MCF 10A (cell line): ENCODE data around the gene PPY. TPM values are rescaled to one million over a fixed set of nuclear protein-coding genes. Genes with fewer than 3 reads are reported as not detected.

ENCODE experiments used
- Bru-seq: library from RNA; stranded (reverse); fragments of 400-500 nt; gene quantifications from one replicate; lab custom pipeline; 2021; lab: Mats Ljungman, UMichigan
- BruChase-seq, 2 experiments: library from RNA; stranded (reverse); fragments of 400-500 nt; gene quantifications; one replicate each; lab custom pipeline; 2021; lab: Mats Ljungman, UMichigan
- BruUV-seq: library from RNA; stranded (reverse); fragments of 400-500 nt; replicated peaks from 2 replicates; lab custom pipeline; 2021; lab: Mats Ljungman, UMichigan
- CTCF ChIA-PET: fragments of 300-600 bp; sonication (Branson Sonifier 250); formaldehyde crosslinking; extraction: SDS; loops from one replicate; lab custom pipeline; 2021; ENCODE audit warnings: antibody characterized with exemption, inconsistent platforms; lab: Yijun Ruan, JAX
- POLR2A ChIA-PET: fragments of 300-600, 350-650 bp; sonication (Branson Sonifier 250); formaldehyde crosslinking; extraction: SDS; loops from one replicate; lab custom pipeline; 2020; ENCODE audit warnings: antibody characterized with exemption, inconsistent platforms; lab: Yijun Ruan, JAX
- DNase-seq: peaks from one replicate; pipeline ENCODE4 v3.0.0-alpha.2; 2018; ENCODE audit not compliant: unreplicated experiment
- H3K27ac Mint-ChIP-seq: one replicate; pipeline ENCODE4 v1.8.0; 2022; ENCODE audit warnings: mild to moderate bottlenecking, low read depth, mixed read lengths; ENCODE audit not compliant: unreplicated experiment
- H3K27me3 Mint-ChIP-seq: one replicate; pipeline ENCODE4 v1.8.0; 2022; ENCODE audit warnings: mixed read lengths; ENCODE audit not compliant: insufficient read depth, unreplicated experiment
- H3K36me3 Mint-ChIP-seq: one replicate; pipeline ENCODE4 v1.8.0; 2022; ENCODE audit warnings: mild to moderate bottlenecking, moderate library complexity, mixed read lengths; ENCODE audit not compliant: insufficient read depth, unreplicated experiment
- H3K4me1 Mint-ChIP-seq: one replicate; pipeline ENCODE4 v1.8.0; 2022; ENCODE audit warnings: mixed read lengths; ENCODE audit not compliant: insufficient read depth, unreplicated experiment
- H3K4me3 Mint-ChIP-seq: one replicate; pipeline ENCODE4 v1.8.0; 2022; ENCODE audit warnings: mild to moderate bottlenecking, moderate library complexity, mixed read lengths; ENCODE audit not compliant: unreplicated experiment
- H3K9me3 Mint-ChIP-seq: one replicate; pipeline ENCODE4 v1.8.0; 2022; ENCODE audit warnings: mixed read lengths; ENCODE audit not compliant: unreplicated experiment
- intact Hi-C: fragments of 100-400 bp; cut with micrococcal nuclease; formaldehyde crosslinking; loops from 2 replicates; pipeline ENCODE4 v1.14.1; 2022
- long read RNA-seq: library from polyadenylated mRNA; stranded (forward); transcript quantifications from one replicate; pipeline ENCODE4 v2.0.0, GENCODE V29; 2022
- total RNA-seq: library from RNA; stranded (reverse); gene quantifications from 2 replicates; pipeline ENCODE4 v1.2.3, GENCODE V29; 2022
- TF ChIP-seq, protein P1 (sequence below): fragments of 200-600 bp; IDR thresholded peaks from one replicate; pipeline ENCODE4 v1.8.0; 2022; ENCODE audit warnings: antibody characterized with exemption, mild to moderate bottlenecking; ENCODE audit not compliant: unreplicated experiment

PPY gene, protein sequence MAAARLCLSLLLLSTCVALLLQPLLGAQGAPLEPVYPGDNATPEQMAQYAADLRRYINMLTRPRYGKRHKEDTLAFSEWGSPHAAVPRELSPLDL
- total RNA-seq (not detected in 2 replicates), Bru-seq, nascent RNA (not detected), BruChase-seq, experiment 1, labeled RNA remaining after a 6-hour chase (not detected), BruChase-seq, experiment 2, labeled RNA remaining after a 2-hour chase (not detected)
- long read RNA-seq, result 0 reads

DNA sequence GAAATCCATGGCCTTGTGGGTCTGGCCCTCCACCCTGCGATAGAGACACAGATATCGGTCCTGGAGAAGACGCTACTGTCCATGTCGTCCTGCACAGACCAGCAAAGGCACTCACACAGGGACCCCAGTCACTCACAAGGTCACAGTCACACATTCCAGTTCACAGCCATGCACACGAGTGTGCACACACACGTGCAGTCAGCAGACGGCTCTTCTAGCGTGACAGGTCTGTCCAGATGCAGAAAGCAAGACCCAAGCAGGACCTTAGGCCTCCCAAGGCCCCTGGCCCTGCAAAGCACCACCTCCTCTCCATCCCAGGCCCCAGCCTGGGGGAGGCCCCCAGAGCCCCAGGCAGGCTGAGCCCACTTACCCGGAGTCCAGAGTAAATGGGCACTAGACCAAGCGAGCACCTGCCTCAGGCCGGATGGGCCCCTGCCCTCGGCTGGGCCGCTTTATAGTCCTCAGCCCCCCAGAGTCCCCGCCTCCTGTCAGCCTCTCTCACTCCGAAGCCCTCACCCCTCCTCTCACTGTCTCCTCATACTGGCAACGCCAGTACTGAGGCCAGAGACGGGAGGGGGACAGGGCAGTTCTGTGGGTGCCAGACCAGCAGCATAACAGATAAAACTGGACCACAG, at the start of gene PPY:
Gene PPY, minus strand, starts transcription at position 426 of the 635 bp plus-strand sequence. CDS start 822 bp downstream, outside the sequence.
- Mint-ChIP-seq H3K9me3 (no peaks in the 10 kb centered on the region), H3K27me3 (peaks cover 17% of the 10 kb centered on the region), H3K27ac (no peak within 1 kb of the TSS), H3K4me1 (peaks cover 4% of the 10 kb centered on the region), H3K36me3 (peaks cover 5% of the 10 kb centered on the region), H3K4me3 (no peak within 1 kb of the TSS)
- intact Hi-C loops, result loop anchor here (5.0 kb wide), 1 partner anchor 225 kb away; no protein-coding TSS in a partner anchor
- BruUV-seq, result no TSS peak
- ChIA-PET CTCF (interaction anchor here (0.6 to 4.9 kb wide), 5 partner anchors 14 to 63 kb away, joined by 4 to 82 read pairs (median 16); no protein-coding TSS in a partner anchor), POLR2A (interaction anchor here (0.6 kb wide), 1 partner anchor 67 kb away, joined by 3 read pairs; no protein-coding TSS in a partner anchor)
- DNase-seq, result no peak
- TF ChIP-seq, protein P1, sequence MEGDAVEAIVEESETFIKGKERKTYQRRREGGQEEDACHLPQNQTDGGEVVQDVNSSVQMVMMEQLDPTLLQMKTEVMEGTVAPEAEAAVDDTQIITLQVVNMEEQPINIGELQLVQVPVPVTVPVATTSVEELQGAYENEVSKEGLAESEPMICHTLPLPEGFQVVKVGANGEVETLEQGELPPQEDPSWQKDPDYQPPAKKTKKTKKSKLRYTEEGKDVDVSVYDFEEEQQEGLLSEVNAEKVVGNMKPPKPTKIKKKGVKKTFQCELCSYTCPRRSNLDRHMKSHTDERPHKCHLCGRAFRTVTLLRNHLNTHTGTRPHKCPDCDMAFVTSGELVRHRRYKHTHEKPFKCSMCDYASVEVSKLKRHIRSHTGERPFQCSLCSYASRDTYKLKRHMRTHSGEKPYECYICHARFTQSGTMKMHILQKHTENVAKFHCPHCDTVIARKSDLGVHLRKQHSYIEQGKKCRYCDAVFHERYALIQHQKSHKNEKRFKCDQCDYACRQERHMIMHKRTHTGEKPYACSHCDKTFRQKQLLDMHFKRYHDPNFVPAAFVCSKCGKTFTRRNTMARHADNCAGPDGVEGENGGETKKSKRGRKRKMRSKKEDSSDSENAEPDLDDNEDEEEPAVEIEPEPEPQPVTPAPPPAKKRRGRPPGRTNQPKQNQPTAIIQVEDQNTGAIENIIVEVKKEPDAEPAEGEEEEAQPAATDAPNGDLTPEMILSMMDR, result no peak

DNA sequence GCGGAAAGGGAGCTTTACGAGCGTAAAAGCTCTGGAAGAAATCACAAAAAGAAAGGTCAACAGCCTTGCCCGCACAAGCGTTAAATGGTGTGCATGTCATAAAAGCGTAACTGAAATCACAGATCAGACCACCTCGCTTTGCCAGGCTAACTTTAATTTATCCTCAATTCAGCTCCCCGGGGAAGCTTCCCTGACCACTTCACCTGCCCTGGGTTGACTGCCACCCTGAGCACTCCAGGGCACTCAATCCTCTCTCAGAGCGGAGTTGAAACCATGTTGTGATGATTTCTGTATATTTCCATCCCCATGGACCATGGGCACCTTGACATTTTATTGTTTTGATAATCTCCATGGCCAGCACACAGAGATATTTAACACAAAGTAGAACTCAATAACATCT, 46.0 kb upstream of the PPY start:
- Mint-ChIP-seq H3K27ac (no peak overlapping the region), H3K9me3 (no peaks in the 10 kb centered on the region), H3K4me1 (no peaks in the 10 kb centered on the region), H3K36me3 (no peaks in the 10 kb centered on the region), H3K27me3 (peaks cover 24% of the 10 kb centered on the region), H3K4me3 (no peak overlapping the region)
- BruUV-seq, result no TSS peak
- no peak for DNase-seq
- CTCF ChIA-PET, result interaction anchor here (0.5 to 1.1 kb wide), 3 partner anchors 9 to 319 kb away, joined by 3 read pairs; no protein-coding TSS in a partner anchor
- TF ChIP-seq, protein P1, result no peak
- intact Hi-C loops, result no loop called here
- POLR2A ChIA-PET, result interaction anchor here (0.6 to 0.7 kb wide), 2 partner anchors 10 to 149 kb away, joined by 3 read pairs; no protein-coding TSS in a partner anchor

DNA sequence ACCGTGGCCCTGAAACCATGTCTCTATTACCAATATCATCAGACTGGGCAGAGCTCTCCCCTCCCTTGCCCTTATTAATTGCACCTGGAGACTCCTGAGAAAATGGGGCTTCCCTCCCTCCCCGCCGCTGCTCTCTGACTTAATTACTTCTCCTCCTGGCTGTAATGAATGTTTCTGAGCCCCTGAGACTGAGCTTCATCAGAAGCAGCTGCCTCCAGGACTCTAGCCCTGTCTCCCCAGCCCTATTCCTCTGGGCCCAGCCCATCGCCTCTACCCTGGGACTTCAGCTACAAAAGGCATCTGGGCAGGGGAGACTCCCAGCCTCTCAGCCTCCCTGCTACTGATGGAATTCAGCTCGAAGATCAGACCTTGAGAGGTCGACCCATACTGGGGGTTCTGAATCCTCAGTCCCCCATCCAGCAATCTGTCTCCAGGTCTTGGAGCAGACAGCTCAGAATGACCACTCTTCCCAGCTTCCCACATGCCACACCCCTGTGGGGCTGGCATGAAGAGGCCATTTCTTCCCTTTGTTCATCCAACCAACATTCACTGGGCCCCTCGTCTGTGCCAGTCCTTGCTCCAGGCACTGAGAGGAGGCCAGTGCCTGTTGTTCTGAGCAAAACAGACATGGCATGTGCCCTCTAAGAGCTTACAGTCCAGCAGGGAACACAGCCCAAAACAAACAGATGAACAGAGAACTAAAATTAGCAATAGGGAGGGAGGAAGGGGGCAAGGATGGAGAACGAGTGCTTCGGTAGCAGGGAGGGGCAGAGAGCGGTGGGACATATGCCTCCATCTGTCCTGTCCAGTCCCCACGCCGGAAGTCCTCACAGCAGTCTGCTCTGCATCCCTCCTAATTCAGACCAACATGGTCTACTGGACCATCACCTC, 45.1 kb upstream of the PPY start:
- no peaks in the 10 kb centered on the region for H3K9me3 Mint-ChIP-seq
- peaks cover 34% of the 10 kb centered on the region for H3K27me3 Mint-ChIP-seq
- no peak for DNase-seq
- ChIA-PET CTCF (interaction anchor here (0.5 to 1.7 kb wide), 8 partner anchors 8 to 318 kb away, joined by 3 to 8 read pairs (median 4); no protein-coding TSS in a partner anchor), POLR2A (interaction anchor here (0.6 kb wide), 1 partner anchor 101 kb away, joined by 3 read pairs; no protein-coding TSS in a partner anchor)
- H3K27ac Mint-ChIP-seq, result no peak overlapping the region
- H3K36me3 Mint-ChIP-seq, result no peaks in the 10 kb centered on the region
- intact Hi-C loops, result no loop called here
- TF ChIP-seq, protein P1, result no peak
- BruUV-seq, result no TSS peak
- H3K4me3 Mint-ChIP-seq, result no peak overlapping the region
- H3K4me1 Mint-ChIP-seq, result no peaks in the 10 kb centered on the region
